ENCODE data around the gene ALDH2.
"Not testable (repeated sequence)": the region's sequence is repeated elsewhere in the genome, so short reads cannot be mapped to it uniquely, and the experiment has no call there.

Gene ALDH2

GRCh38 chr12:111828338-111828979 is 61.7 kb downstream of the ALDH2 start:
- DNase-seq, result no peak

- not testable (repeated sequence) for DNase-seq
Measured at GRCh38 chr12:111829635-111830034, 62.9 kb downstream of the ALDH2 start.

GRCh38 chr12:111834740-111835386 is 68.1 kb downstream of the ALDH2 start:
- DNase-seq, result not testable (repeated sequence)

- not testable (repeated sequence) for DNase-seq
Measured at GRCh38 chr12:111835531-111836181, 68.9 kb downstream of the ALDH2 start.

GRCh38 chr12:111838353-111838752 is 71.6 kb downstream of the ALDH2 start:
- DNase-seq, result no peak

GRCh38 chr12:111840807-111841206 is 74.1 kb downstream of the ALDH2 start:
- no peak for DNase-seq

- peak in 1 of 2 donors; percentile 33 for DNase-seq
Measured at GRCh38 chr12:111841236-111841749, 74.6 kb downstream of the ALDH2 start.

GRCh38 chr12:111841750-111842555 is 75.2 kb downstream of the ALDH2 start, which contains the start of gene MAPKAPK5:
TSS of gene MAPKAPK5 (plus strand) at chr12:111842228. CDS start at chr12:111842734, 506 bp downstream.
- peak; percentile 69 to 91 for DNase-seq

GRCh38 chr12:111842556-111843396 is 76.0 kb downstream of the ALDH2 start:
- DNase-seq, result no peak

- no peak for DNase-seq
Measured at GRCh38 chr12:111846016-111846415, 79.3 kb downstream of the ALDH2 start.

GRCh38 chr12:111850526-111850925 is 83.8 kb downstream of the ALDH2 start:
- no peak for DNase-seq

GRCh38 chr12:111858186-111858585 is 91.5 kb downstream of the ALDH2 start:
- DNase-seq, result no peak

- DNase-seq, result no peak
Measured at GRCh38 chr12:111858778-111859177, 92.0 kb downstream of the ALDH2 start.

- no peak for DNase-seq
Measured at GRCh38 chr12:111864913-111865312, 98.2 kb downstream of the ALDH2 start.
